H1 (cell line): Measurements from ENCODE around the gene COL19A1. TPM values are rescaled to one million over a fixed set of nuclear protein-coding genes. Genes with fewer than 3 reads are reported as not detected.

Experiments
- ATF3 ChIP-seq: IDR thresholded peaks from 2 replicates; pipeline ENCODE4 v1.6.1; 2011; ENCODE audit warnings: low read depth, mild to moderate bottlenecking, low read length; ENCODE audit not compliant: insufficient read depth
- BACH1 ChIP-seq: IDR thresholded peaks from 2 replicates; pipeline ENCODE4 v1.6.1; 2012; ENCODE audit warnings: low read length, improper control_type of control experiment
- BCL11A ChIP-seq, 2 experiments: IDR thresholded peaks; one replicate each; pipeline ENCODE4 v1.6.1; 2011; ENCODE audit warnings: low read depth in 2 of 2, low read length in 2 of 2, mild to moderate bottlenecking in 2 of 2
- CHD2 ChIP-seq: IDR thresholded peaks from 2 replicates; pipeline ENCODE4 v1.6.1; 2012; ENCODE audit warnings: low read length, improper control_type of control experiment
- CHD7 ChIP-seq: fragments of 300-600 bp; sonication (generic); IDR thresholded peaks from 2 replicates; pipeline ENCODE4 v1.7.1; 2012; ENCODE audit warnings: low read length, moderate library complexity, mild to moderate bottlenecking, inconsistent platforms; ENCODE audit not compliant: insufficient replicate concordance
- CREB1 ChIP-seq: IDR thresholded peaks from 2 replicates; pipeline ENCODE4 v1.6.1; 2012; ENCODE audit warnings: inconsistent platforms
- GTF2F1 ChIP-seq: IDR thresholded peaks from 2 replicates; pipeline ENCODE4 v1.6.1; 2012; ENCODE audit warnings: low read depth, low read length, improper control_type of control experiment, borderline replicate concordance
- JUND ChIP-seq: IDR thresholded peaks from 2 replicates; pipeline ENCODE4 v1.6.1; 2011; ENCODE audit warnings: mild to moderate bottlenecking, improper control_type of control experiment, low read length
- KDM4A ChIP-seq: IDR thresholded peaks from one replicate; pipeline ENCODE4 v1.7.1; 2012; ENCODE audit warnings: low read depth, mild to moderate bottlenecking, moderate library complexity, low read length, inconsistent platforms; ENCODE audit not compliant: severe bottlenecking
- POLR2A ChIP-seq, 2 experiments: IDR thresholded peaks; 1 replicate in 1 of 2; 2 replicates in 1 of 2; pipeline ENCODE4 v1.6.1; 2011; ENCODE audit warnings: low read depth in 2 of 2, low read length in 2 of 2, mild to moderate bottlenecking in 2 of 2; ENCODE audit errors: control extremely low read depth in 1 of 2
- RBBP5 ChIP-seq: IDR thresholded peaks from 2 replicates; pipeline ENCODE4 v1.7.1; 2012; ENCODE audit warnings: low read depth, mild to moderate bottlenecking, inconsistent platforms, low read length, moderate library complexity, borderline replicate concordance
- RXRA ChIP-seq: IDR thresholded peaks from 2 replicates; pipeline ENCODE4 v1.6.1; 2011; ENCODE audit warnings: low read depth, mild to moderate bottlenecking, low read length, moderate library complexity; ENCODE audit not compliant: insufficient read depth
- SIX5 ChIP-seq: IDR thresholded peaks from 2 replicates; pipeline ENCODE4 v1.6.1; 2011; ENCODE audit warnings: mild to moderate bottlenecking, low read depth, low read length
- polyA plus RNA-seq, 7 experiments: library from polyadenylated mRNA; depleted of rRNA in 3 of 7; stranded (reverse) in 5 of 7; unstranded in 2 of 7; fragments of >200 nt in 5 of 7; fragments of 200-250 nt in 2 of 7; gene quantifications; 1 replicate in 5 of 7; 2 replicates in 1 of 7; 4 replicates in 1 of 7; pipeline versions ENCODE4 v1.2.1 to v1.2.3, GENCODE V29; 2011 to 2013; ENCODE audit warnings: missing spikeins in 2 of 7, mixed read lengths in 2 of 7
- total RNA-seq: library from RNA; stranded (reverse); fragmentation: NEBNext Ultra II Directional; extraction: Animal tissue kit (Norgen Biotek cat#: 25700); gene quantifications from 2 replicates; pipeline ENCODE4 v1.2.1, GENCODE V29; 2021

The COL19A1 gene
- total and polyA plus RNA-seq, 2 of the 8 experiments (the other 6 are each of a cell fraction or from before 2014, with no cell fraction given), result not detected

DNA sequence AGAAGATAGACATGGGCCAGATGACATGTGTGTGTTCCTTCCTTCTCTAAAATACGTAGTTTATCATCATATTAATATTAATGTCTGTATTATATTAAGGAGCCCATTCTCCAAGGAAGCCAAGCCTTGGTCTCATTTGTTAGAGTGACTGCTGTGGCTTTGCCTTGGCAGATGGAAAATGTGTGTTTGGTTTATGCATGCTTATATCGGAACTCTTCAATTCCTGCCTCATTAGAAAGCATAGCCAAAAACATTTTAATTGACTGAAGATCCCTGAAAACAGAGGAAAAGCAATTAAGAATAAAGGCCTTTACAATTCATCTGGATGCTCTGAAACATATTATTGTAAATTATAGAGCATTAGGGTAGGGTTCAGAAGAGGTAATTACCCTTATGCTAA, 330.2 kb downstream of the COL19A1 start (continued):
- TF ChIP-seq CHD7 (no peak), SIX5 (no peak), BACH1 (no peak), RBBP5 (no peak), GTF2F1 (no peak), CHD2 (no peak), POLR2A (IDR thresholded peaks at IDR 0.05; ENCODE audit: control extremely low read depth in 1 of 2, low read depth in 2 of 2, low read length in 2 of 2) (no peak), CREB1 (no peak), RXRA (no peak), ATF3 (no peak), KDM4A (no peak), BCL11A (IDR thresholded peaks at IDR 0.05; ENCODE audit: low read depth in 2 of 2, low read length in 2 of 2) (no peak), JUND (no peak)
